GM12873 (cell line): Measurements from ENCODE around the gene FAM200C.

Experiments
- TF ChIP-seq, protein P1 (sequence below): IDR thresholded peaks from 2 replicates; pipeline ENCODE4 v1.5.1; 2012; ENCODE audit warnings: low read depth, mild to moderate bottlenecking, moderate library complexity, low read length, control low read depth; ENCODE audit not compliant: insufficient read depth; ENCODE audit errors: missing control alignments

Gene FAM200C

DNA sequence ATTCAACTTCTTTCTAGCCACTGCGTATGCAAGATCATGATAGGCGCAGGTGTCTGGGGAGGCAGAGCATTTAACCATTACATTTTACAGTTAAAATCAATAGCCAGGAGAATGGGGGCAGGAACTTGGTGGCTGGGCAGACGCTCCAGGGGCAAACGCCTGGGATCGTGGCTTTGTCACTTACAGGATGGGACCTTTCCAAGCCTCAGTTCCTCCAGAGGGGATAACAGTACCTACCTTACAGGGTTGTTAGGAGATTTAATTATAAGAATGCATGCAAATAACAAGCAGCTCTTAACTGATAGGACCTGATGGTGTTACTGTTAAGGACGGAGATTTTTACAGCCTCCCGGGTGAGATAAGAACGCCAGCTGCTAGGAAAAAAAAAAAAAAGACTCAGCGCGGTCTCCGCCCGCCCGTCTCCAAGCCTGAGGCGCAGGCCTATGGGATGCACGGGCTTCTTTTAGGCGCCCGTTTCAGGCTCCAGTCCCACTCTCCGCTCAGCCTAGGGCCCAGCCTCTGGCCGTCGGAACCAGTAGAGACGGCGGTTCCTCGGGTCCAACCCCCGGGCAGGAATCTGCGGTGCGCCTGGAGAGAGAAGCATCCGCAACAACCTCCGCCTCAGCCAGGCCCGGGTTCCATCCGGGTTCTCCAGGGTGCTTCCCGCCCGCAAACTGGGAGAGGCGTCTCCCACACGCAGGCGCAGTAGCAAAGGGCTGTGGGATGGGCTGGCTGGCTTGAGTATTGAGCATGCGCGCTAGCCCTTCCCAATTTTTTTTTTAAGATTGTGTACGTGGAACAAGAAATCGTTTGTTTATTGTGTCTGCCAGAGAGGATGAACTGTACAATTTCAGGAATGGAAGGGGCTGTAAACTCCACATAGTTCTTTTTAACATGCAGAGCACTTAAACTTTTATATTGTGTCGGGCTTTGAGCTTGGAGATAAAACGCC, at the start of gene FAM200C:
FAM200C (minus strand) TSS at position 653 of the 952 bp plus-strand sequence. CDS start 4,564 bp downstream, outside the sequence.
- TF ChIP-seq, protein P1, sequence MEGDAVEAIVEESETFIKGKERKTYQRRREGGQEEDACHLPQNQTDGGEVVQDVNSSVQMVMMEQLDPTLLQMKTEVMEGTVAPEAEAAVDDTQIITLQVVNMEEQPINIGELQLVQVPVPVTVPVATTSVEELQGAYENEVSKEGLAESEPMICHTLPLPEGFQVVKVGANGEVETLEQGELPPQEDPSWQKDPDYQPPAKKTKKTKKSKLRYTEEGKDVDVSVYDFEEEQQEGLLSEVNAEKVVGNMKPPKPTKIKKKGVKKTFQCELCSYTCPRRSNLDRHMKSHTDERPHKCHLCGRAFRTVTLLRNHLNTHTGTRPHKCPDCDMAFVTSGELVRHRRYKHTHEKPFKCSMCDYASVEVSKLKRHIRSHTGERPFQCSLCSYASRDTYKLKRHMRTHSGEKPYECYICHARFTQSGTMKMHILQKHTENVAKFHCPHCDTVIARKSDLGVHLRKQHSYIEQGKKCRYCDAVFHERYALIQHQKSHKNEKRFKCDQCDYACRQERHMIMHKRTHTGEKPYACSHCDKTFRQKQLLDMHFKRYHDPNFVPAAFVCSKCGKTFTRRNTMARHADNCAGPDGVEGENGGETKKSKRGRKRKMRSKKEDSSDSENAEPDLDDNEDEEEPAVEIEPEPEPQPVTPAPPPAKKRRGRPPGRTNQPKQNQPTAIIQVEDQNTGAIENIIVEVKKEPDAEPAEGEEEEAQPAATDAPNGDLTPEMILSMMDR: no peak

DNA sequence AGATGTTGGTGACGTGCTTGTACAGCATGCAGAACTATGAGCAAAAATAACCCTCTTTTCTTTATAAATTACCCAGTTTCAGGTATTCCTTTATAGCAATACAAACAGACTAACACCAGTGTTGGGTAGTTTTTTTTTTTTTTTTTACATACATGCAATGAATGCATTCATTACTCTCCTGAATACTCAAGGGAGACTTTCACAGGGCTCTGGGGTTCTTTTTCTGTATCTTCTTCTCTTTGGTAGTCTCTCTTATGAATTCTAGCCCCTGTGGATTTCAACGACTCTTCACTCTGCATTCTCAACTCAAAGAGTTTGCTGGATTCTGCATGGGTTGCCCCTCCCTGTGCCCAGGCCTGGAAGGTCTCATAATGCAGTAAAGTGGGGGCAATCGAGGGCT, 49.6 kb upstream of the FAM200C start:
- TF ChIP-seq, protein P1: no peak

DNA sequence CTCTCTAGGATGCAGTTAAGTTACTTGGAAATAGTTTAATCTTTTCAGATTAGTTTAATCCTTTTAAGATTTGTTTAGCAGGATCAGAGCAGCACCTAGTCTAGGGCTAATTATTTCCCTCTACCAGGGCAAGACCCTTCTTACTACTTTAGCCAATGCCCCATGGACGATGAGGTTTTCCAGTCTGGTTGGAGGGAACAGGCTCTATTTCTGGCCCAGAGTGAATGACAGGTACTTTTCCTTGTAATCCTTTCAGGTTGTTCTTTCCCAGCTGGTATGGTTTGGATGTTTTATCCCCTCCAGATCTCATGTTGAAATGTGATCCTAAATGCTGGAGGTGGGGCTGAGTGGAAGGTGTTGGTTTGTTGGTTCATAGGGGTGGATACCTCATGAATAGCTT, 49.0 kb upstream of the FAM200C start:
- TF ChIP-seq, protein P1: no peak

DNA sequence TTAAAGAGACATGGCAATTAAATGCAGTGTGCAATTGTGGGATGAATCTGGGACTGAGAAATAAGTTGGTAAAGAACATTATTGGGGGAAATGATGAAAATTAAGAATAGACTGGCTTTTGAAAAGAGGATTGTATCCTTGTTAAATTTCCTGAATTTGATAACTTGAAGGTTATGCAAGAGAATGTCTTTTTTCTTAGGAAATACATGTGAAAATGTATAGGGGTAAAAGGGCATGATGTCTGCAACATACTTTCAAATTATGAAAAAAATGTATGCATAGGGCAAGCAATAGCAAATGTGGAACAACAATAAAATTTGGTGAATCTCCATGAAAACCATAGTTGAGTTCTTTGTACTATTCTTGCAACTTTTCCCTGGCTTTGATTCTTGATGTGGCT, 45.9 kb upstream of the FAM200C start:
- TF ChIP-seq, protein P1: no peak

DNA sequence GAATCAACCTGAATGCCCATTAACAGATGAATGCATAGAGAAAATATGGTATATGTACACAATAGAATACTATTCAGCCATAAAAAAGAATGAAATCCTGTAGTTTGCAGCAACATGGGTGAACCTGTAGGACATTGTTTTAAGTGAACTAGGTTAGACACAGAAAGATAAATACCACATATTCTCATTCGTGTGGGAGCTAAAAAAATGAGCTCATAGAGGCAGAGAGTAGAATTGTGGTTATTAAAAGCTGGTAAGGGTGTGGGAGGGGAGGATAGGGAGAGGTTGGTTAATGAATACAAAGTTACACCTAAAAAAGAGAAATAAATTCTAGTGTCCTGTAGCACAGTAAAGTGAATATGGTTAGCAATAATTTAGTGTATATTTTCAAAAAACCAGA, 45.3 kb upstream of the FAM200C start:
- TF ChIP-seq, protein P1: no peak

DNA sequence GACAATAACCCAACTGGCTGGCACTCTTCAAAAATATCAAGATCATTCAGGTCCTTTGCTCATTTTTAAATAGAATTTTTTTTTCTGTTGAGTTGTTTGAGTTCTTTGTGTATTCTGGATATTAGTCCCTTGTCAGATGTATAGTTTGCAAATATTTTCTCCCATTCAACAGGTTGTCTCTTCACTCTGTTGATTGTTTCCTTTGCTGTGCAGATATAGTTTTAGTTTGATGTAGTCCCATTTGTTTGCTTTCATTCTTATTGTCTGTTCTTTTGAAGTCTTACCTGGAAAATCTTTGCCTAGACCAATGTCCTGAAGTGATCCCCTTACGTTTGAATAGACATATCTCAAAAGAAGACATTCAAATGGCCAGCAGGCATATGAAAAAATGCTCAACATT, 44.6 kb upstream of the FAM200C start:
- TF ChIP-seq, protein P1: no peak

DNA sequence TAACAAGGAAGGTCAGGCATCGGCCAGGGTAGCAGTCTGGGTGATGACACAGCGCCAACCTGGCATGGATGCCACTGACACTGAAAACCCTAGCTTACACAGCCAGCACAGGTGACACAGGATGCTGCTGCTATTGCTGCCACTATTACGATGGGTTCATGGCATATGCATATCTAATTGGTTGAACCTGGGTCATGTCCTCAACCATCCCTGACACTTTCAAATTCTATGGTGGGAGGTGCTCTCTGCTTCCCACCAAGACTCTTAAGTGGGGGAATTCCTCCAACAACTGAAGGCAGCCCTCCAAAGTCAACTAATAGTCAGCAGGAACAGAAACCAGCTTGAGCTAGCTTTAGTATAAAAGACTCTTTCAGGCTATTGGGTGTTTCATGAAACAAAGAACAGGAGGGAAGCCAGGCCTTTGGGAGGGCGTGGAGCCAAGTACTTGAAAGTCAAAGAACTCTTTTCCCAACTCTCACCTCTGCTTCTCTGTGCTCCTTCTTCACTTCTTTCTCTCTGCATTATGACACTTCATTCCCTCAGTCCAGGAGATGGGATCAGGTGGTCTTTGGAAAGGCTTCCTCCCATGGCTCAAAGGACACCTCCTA, 43.1 kb upstream of the FAM200C start:
- TF ChIP-seq, protein P1: no peak
